GM10266 (cell line): ENCODE data around the gene NPHP4.
"Not testable (repeated sequence)": the region's sequence is repeated elsewhere in the genome, so short reads cannot be mapped to it uniquely, and the experiment has no call there.

Experiments used
- DNase-seq: peaks from one replicate; pipeline ENCODE4 v3.0.0; 2012; ENCODE audit errors: extremely low spot score
- CTCF ChIP-seq: IDR thresholded peaks from 2 replicates; pipeline ENCODE4 v1.5.1; 2012; ENCODE audit warnings: mild to moderate bottlenecking, low read depth; ENCODE audit not compliant: control insufficient read depth, insufficient read depth; ENCODE audit errors: missing control alignments

The NPHP4 gene

GRCh38 chr1:5893699-5894278 lies 98.4 kb downstream of the NPHP4 start:
- TF ChIP-seq CTCF = peak; percentile 27

GRCh38 chr1:5892329-5892728 lies 99.9 kb downstream of the NPHP4 start:
- TF ChIP-seq CTCF = no peak
- no peak for DNase-seq

More at GRCh38 chr1:5893699-5894278, 98.4 kb downstream of the NPHP4 start:
- DNase-seq = not testable (repeated sequence)

DNA sequence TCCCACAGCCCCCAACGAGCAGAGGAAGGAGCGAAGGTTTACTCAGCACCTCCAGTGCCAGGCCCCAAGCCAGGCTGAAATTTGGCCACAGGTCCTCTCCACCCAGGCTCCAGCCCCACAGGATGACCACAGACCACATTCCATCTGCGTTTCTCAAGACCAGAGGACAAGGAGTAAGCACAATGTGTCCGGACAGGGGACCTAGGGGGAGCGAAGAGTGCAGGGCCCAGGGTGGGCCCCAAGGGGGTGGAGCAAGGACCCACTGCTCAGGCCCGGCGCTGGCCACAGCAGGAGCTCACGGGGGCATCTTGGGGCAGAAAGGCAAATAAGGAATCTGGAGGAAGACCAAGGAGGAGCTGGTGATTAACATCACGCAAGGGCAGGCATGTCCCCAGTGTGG lies 100.5 kb downstream of the NPHP4 start:
- TF ChIP-seq CTCF = no peak
- no peak for DNase-seq

DNA sequence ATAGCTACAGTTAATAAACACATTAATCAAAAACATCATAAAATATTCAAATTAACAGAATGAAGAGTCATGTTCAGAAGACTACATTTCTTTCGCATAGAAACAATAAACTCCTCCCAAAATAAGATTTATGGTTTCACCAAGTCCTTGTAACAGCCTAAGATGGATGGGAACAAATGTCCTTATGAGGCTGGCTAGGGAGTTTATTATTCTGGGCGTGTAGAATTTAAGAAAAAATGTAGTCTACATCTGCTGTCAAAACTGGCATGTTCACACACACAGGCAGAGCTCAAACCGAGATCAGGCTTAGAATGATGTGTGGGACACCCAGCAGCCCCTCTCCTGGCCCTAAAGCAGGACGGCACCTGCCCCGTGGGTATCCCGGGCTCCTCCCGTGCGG lies 101.1 kb downstream of the NPHP4 start:
- no peak for DNase-seq
- no peak for TF ChIP-seq CTCF

DNA sequence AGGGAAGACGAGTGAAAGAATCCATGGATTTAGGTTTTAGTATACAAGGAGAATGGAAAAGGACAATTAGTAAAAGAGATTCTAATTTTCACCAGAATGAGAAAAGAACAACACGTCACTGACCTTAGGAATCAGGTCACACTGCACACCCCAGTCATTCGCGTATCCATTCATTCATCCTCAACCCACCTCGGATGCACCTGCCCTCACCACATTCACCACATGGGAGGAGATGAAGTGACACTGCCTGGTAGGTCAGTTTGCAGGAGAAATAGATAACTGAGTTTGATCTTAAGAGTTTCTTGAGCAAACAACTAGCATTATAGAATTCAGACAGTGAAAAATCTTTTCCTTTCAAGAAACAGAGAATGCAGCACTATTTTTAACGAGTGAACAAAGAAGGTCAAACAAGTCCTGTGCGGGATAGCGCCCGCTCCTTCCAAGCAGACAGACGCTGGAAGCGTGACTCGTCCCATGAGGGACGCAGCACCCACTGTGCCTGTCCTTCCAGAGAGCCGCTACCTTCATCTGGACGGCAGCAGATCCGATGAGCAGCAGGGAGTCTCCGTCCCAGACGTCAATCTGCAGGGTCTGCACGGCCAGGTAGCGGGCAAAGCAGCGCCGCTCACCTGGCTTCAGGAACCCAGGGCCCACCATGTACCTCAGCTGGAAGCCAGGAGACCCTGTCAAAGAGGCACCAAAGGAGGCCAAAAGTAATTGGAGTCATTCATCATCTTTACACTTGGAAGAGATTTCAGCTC lies 101.7 kb downstream of the NPHP4 start:
- no peak for TF ChIP-seq CTCF
- no peak for DNase-seq

DNA sequence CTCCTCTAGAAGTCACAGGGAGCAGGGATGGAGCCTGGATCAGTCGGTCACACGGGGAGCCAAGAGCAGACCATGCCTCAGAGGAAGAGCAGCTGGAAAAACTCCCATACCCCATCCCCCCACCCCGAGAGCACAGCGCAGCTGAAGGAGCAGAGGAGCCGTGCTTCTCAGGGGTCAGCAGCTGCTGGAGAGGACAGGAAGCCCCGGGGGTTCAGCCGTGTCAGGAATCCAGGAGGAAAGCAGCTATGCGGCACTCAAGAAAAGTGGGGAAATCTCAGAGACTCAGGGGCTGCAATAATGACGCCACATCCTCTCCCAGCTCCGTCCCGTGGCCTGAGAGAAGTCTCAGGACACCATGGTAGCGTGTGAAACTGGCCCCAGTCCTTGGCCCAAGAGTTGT lies 102.3 kb downstream of the NPHP4 start:
- TF ChIP-seq CTCF = no peak

DNA sequence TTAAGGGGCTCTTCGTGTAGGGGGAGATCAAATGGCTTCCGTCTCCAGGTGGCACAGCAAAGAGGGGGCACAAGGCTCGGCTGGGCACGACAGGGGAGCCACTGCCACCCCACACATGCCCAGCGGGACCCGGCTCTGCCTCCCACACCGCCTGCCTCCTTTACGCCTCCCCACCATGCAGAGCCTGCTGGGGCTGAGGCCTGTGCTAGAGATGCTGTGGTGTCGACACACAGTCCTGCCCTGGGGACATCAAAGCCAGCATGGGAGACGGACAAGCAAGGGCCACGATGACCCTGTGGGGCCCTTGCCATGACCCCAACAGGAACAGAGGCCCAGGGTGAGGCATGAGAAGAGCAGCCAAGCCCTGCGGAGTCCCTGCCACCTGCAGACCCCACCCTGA lies 102.8 kb downstream of the NPHP4 start:
- TF ChIP-seq CTCF = no peak
- DNase-seq = no peak

More for the DNA sequence above, 102.3 kb downstream of the NPHP4 start:
- no peak for DNase-seq
